GM21526 (cell line): ENCODE measurements around the gene GJC3.

ENCODE experiments used
- ATAC-seq: cut with Tn5 transposase; IDR thresholded peaks from one replicate; pipeline ENCODE4 v1.9.1; 2021; ENCODE audit warnings: moderate library complexity; ENCODE audit not compliant: unreplicated experiment, low FRiP score

Gene GJC3

DNA sequence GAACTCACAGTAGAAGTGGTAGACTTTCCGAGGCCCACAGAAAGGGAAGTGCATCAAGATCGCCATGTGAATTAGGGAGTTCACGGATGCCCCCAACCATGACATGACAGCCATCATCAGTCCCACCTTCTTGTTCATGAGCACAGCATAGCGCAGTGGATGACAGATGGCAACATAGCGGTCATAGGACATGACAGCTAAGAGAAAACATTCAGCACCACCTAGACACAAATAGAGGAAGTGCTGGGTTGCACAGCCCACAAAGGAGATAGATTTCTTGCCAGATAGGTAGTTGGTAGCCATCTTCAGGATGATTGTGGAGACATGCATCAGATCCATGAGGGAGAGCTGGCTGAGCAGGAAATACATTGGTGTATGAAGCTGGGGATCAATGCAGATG lies 52.9 kb downstream of the GJC3 start:
- no peak for ATAC-seq
